Ishikawa (cell line): ENCODE measurements around the gene HOXB1.
A peak's percentile ranks its signal among the peaks of the same experiment; 100 is the strongest.

Source experiments
- CEBPB ChIP-seq: IDR thresholded peaks from 2 replicates; pipeline ENCODE4 v1.6.1; 2012
- CREB1 ChIP-seq: IDR thresholded peaks from 2 replicates; pipeline ENCODE4 v1.6.1; 2012; ENCODE audit warnings: low read depth
- EGR1 ChIP-seq: IDR thresholded peaks from 2 replicates; pipeline ENCODE4 v1.6.1; 2012
- EP300 ChIP-seq: IDR thresholded peaks from 2 replicates; pipeline ENCODE4 v1.6.1; 2012; ENCODE audit warnings: borderline replicate concordance
- FOXM1 ChIP-seq: IDR thresholded peaks from 2 replicates; pipeline ENCODE4 v1.6.1; 2012; ENCODE audit warnings: low read depth, borderline replicate concordance
- NFIC ChIP-seq: IDR thresholded peaks from 2 replicates; pipeline ENCODE4 v1.6.1; 2012
- RAD21 ChIP-seq: IDR thresholded peaks from 2 replicates; pipeline ENCODE4 v1.6.1; 2012; ENCODE audit warnings: low read depth
- TAF1 ChIP-seq: IDR thresholded peaks from 2 replicates; pipeline ENCODE4 v1.6.1; 2012; ENCODE audit warnings: low read depth, mild to moderate bottlenecking
- TCF12 ChIP-seq: IDR thresholded peaks from 2 replicates; pipeline ENCODE4 v1.6.1; 2012; ENCODE audit warnings: low read depth
- TEAD4 ChIP-seq: IDR thresholded peaks from 2 replicates; pipeline ENCODE4 v1.6.1; 2012
- YY1 ChIP-seq: IDR thresholded peaks from 2 replicates; pipeline ENCODE4 v1.6.1; 2012; ENCODE audit warnings: low read depth
- ZBTB7A ChIP-seq: IDR thresholded peaks from 2 replicates; pipeline ENCODE4 v1.6.1; 2012; ENCODE audit warnings: low read depth
- TF ChIP-seq, protein P1 (sequence below): IDR thresholded peaks from 2 replicates; pipeline ENCODE4 v1.6.1; 2012; ENCODE audit warnings: low read depth, mild to moderate bottlenecking
- TF ChIP-seq, protein P2 (sequence below): IDR thresholded peaks from 2 replicates; pipeline ENCODE4 v1.6.1; 2012
- TF ChIP-seq, protein P3 (sequence below): IDR thresholded peaks from 2 replicates; pipeline ENCODE4 v1.6.1; 2012

Gene HOXB1

DNA sequence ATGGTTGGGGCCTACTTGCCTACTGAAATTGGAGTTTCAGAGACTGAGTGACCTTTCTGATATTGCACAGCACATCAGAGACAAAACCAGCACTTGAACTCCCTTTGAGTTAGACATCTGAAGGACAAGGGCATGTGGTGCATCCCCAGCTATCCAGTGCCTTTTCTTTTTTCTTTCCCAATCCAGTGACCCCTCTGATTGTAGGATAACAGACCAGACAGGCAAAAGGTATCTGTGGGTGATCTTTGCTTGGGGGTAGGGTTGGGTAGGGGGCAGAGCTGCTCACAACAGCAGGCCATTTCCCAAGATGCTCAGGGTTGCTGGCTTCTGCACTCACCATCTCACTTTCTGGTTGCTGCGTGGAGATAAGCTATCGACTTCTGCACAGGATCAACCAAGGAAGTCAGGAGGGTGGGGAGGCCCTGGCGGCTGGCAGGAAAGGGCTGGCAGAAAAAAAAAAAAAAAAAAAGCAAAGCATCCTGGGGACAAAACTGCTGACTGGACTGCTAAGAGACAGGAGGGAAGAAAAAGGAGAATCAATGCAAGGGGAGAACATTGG is 42.2 kb downstream of the HOXB1 start:
- TF ChIP-seq TCF12 (no peak), CEBPB (no peak), ZBTB7A (no peak), EP300 (no peak), TAF1 (no peak), TEAD4 (no peak), YY1 (no peak), FOXM1 (no peak), EGR1 (no peak), CREB1 (no peak), NFIC (no peak), RAD21 (no peak)
- TF ChIP-seq, protein P1, sequence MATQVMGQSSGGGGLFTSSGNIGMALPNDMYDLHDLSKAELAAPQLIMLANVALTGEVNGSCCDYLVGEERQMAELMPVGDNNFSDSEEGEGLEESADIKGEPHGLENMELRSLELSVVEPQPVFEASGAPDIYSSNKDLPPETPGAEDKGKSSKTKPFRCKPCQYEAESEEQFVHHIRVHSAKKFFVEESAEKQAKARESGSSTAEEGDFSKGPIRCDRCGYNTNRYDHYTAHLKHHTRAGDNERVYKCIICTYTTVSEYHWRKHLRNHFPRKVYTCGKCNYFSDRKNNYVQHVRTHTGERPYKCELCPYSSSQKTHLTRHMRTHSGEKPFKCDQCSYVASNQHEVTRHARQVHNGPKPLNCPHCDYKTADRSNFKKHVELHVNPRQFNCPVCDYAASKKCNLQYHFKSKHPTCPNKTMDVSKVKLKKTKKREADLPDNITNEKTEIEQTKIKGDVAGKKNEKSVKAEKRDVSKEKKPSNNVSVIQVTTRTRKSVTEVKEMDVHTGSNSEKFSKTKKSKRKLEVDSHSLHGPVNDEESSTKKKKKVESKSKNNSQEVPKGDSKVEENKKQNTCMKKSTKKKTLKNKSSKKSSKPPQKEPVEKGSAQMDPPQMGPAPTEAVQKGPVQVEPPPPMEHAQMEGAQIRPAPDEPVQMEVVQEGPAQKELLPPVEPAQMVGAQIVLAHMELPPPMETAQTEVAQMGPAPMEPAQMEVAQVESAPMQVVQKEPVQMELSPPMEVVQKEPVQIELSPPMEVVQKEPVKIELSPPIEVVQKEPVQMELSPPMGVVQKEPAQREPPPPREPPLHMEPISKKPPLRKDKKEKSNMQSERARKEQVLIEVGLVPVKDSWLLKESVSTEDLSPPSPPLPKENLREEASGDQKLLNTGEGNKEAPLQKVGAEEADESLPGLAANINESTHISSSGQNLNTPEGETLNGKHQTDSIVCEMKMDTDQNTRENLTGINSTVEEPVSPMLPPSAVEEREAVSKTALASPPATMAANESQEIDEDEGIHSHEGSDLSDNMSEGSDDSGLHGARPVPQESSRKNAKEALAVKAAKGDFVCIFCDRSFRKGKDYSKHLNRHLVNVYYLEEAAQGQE, result no peak
- TF ChIP-seq, protein P2, sequence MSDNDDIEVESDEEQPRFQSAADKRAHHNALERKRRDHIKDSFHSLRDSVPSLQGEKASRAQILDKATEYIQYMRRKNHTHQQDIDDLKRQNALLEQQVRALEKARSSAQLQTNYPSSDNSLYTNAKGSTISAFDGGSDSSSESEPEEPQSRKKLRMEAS, result no peak
- TF ChIP-seq, protein P3, sequence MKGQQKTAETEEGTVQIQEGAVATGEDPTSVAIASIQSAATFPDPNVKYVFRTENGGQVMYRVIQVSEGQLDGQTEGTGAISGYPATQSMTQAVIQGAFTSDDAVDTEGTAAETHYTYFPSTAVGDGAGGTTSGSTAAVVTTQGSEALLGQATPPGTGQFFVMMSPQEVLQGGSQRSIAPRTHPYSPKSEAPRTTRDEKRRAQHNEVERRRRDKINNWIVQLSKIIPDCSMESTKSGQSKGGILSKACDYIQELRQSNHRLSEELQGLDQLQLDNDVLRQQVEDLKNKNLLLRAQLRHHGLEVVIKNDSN, result no peak

- TF ChIP-seq CEBPB (no peak), FOXM1 (no peak), TCF12 (no peak), RAD21 (no peak), NFIC (no peak), YY1 (no peak), CREB1 (no peak)
- TF ChIP-seq, protein P3, result no peak
Observed at GRCh38 chr17:48487221-48487620, 43.6 kb downstream of the HOXB1 start.

DNA sequence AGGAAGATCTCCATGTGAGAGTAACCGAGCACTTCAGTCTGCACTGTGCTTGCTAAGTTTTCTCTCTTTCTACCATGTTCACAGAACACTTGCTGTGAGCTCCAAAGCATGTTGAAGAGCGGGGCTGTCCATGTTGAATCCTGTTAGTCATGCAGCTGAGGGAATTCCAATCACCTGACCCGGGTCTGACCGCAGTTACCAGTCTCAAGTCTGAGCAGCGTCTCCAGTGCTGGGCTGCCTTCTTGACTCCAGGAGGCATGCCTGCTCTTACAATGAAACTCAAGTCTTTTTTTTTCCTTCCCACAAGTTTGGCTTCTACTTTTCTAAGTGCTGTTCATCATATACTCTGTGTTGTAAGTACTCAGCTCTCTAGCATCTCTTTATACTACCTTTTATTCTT is 44.3 kb downstream of the HOXB1 start:
- TF ChIP-seq CEBPB, result no peak
- TF ChIP-seq, protein P3, result peak; percentile 21; the same call in 1 of the 2 replicates

- no peak for TF ChIP-seq TEAD4
- no peak for TF ChIP-seq CEBPB
- TF ChIP-seq RAD21, result no peak
- no peak for TF ChIP-seq TCF12
- TF ChIP-seq, protein P1, result no peak
Observed at GRCh38 chr17:48484850-48485249, 46.0 kb downstream of the HOXB1 start.

DNA sequence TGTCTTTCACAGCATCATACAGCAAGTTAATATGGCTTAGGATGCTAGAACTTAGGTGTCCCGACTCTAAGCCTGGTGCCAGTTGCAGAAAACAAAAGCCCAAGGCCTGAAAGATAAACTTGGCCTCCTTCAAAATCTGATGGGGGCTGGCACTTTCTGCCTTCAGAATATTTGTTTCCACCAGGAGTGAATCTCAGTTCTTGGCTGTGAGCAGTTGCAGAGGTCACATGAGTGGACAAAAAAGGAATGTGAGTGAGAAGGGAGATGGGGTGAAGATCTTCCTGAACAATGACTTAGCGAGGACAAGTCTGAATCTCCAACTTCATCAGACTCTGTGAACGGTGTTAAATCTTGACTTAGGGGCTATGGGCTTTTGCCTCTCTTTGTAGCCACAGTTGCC is 46.6 kb downstream of the HOXB1 start:
- TF ChIP-seq EGR1 (no peak), EP300 (no peak), TCF12 (no peak), FOXM1 (no peak), CEBPB (no peak), TEAD4 (no peak), CREB1 (no peak), YY1 (no peak), TAF1 (no peak), NFIC (no peak), RAD21 (no peak), ZBTB7A (no peak)
- TF ChIP-seq, protein P3, result no peak
- TF ChIP-seq, protein P1, result no peak
- TF ChIP-seq, protein P2, result no peak
